Naive thymus-derived CD4-positive, alpha-beta T cell (primary cell): ENCODE data around the gene AKAP13. TPM values are rescaled to one million over a fixed set of nuclear protein-coding genes. Genes with fewer than 3 reads are reported as not detected.
"Not testable (repeated sequence)": the region's sequence is repeated elsewhere in the genome, so short reads cannot be mapped to it uniquely, and the experiment has no call there.

Experiments used
- ATAC-seq: fragments of 150-1000 bp; cut with Tn5 transposase; 2 replicates; pipeline ENCODE4 v1.10.0; 2021; ENCODE audit warnings: mild to moderate bottlenecking, moderate library complexity
- CTCF ChIA-PET: fragments of 350-600 bp; sonication (Branson Sonifier 250); formaldehyde crosslinking; loops from one replicate; lab custom pipeline; 2021; ENCODE audit warnings: antibody characterized with exemption; lab: Charles Lee
- POLR2A ChIA-PET: fragments of 350-600 bp; sonication (Branson Sonifier 250); formaldehyde crosslinking; loops from one replicate; lab custom pipeline; 2021; ENCODE audit warnings: antibody characterized with exemption, inconsistent platforms; lab: Charles Lee
- DNase-seq, 9 donors: peaks; one replicate each; pipeline versions ENCODE4 v3.0.0 to v3.0.0-alpha.2; 2020 to 2022; ENCODE audit warnings: mixed read lengths in 1 of 9
- H3K27ac ChIP-seq: one replicate; pipeline ENCODE4 v1.7.0; 2013; ENCODE audit warnings: mild to moderate bottlenecking, low read depth, low read length, moderate library complexity
- H3K27me3 ChIP-seq, 2 donors: one replicate each; pipeline ENCODE4 v1.7.0; 2013; ENCODE audit warnings: low read length in 2 of 2, mild to moderate bottlenecking in 2 of 2, moderate library complexity in 2 of 2; ENCODE audit not compliant: control insufficient read depth in 2 of 2, insufficient read depth in 2 of 2
- H3K36me3 ChIP-seq, 3 experiments: 1 replicate in 2 of 3; 2 replicates in 1 of 3; pipeline ENCODE4 v1.7.0; 2013; ENCODE audit warnings: low read length in 3 of 3, mild to moderate bottlenecking in 3 of 3, moderate library complexity in 1 of 3; ENCODE audit not compliant: insufficient read depth in 3 of 3, control insufficient read depth in 2 of 3
- H3K4me1 ChIP-seq, 2 donors: one replicate each; pipeline ENCODE4 v1.7.0; 2013; ENCODE audit warnings: low read length in 2 of 2, mild to moderate bottlenecking in 2 of 2, moderate library complexity in 1 of 2; ENCODE audit not compliant: control insufficient read depth in 2 of 2, insufficient read depth in 2 of 2
- H3K4me3 ChIP-seq: 2 replicates; pipeline ENCODE4 v1.7.0; 2013; ENCODE audit warnings: mild to moderate bottlenecking, low read length
- H3K9me3 ChIP-seq, 3 experiments: 1 replicate in 2 of 3; 2 replicates in 1 of 3; pipeline ENCODE4 v1.7.0; 2013; ENCODE audit warnings: low read length in 3 of 3; ENCODE audit not compliant: control insufficient read depth in 2 of 3
- H3K27ac Mint-ChIP-seq, 9 donors: one replicate each; pipeline ENCODE4 v1.8.0; 2020 to 2022; ENCODE audit warnings: mixed read lengths in 9 of 9, mild to moderate bottlenecking in 8 of 9, moderate library complexity in 5 of 9, inconsistent platforms in 2 of 9
- H3K27me3 Mint-ChIP-seq, 5 donors: one replicate each; pipeline ENCODE4 v1.8.0; 2021 to 2022; ENCODE audit warnings: mixed read lengths in 5 of 5, mild to moderate bottlenecking in 1 of 5
- H3K36me3 Mint-ChIP-seq, 5 donors: one replicate each; pipeline ENCODE4 v1.8.0; 2020 to 2022; ENCODE audit warnings: mixed read lengths in 5 of 5, mild to moderate bottlenecking in 3 of 5, inconsistent platforms in 1 of 5
- H3K4me1 Mint-ChIP-seq, 7 donors: one replicate each; pipeline ENCODE4 v1.8.0; 2020 to 2022; ENCODE audit warnings: mixed read lengths in 7 of 7, mild to moderate bottlenecking in 3 of 7, inconsistent platforms in 1 of 7
- H3K4me3 Mint-ChIP-seq, 10 donors: one replicate each; pipeline ENCODE4 v1.8.0; 2020 to 2022; ENCODE audit warnings: mild to moderate bottlenecking in 10 of 10, mixed read lengths in 10 of 10, moderate library complexity in 6 of 10, inconsistent platforms in 2 of 10
- H3K9me3 Mint-ChIP-seq, 11 donors: one replicate each; pipeline ENCODE4 v1.8.0; 2020 to 2022; ENCODE audit warnings: mixed read lengths in 11 of 11, mild to moderate bottlenecking in 4 of 11, inconsistent platforms in 1 of 11, moderate library complexity in 1 of 11
- intact Hi-C, 2 donors: fragments of 100-400 bp; cut with micrococcal nuclease; formaldehyde crosslinking; loops; one replicate each; pipeline ENCODE4 v1.15.1; 2023
- polyA plus RNA-seq, 2 donors: library from polyadenylated mRNA; unstranded; fragments of 300-500 nt; fragmentation: Illumina TruSeq; gene quantifications; one replicate each; pipeline ENCODE4 v1.2.3, GENCODE V29; 2021
- total RNA-seq, 6 experiments: library from RNA in 5 of 6; stranded (reverse) in 5 of 6; gene quantifications; 1 replicate in 5 of 6; 2 replicates in 1 of 6; pipeline ENCODE4 v1.2.3 and lab custom pipeline; 2021 to 2026

The AKAP13 gene
- total and polyA plus RNA-seq, 7 experiments from 2014 or later, result 108 to 400 (median 231) TPM

- Mint-ChIP-seq H3K4me1 (peaks cover 36 to 75% (median 53%) of the 10 kb centered on the region in 7 donors), H3K36me3 (peaks cover 0 to 15% (median 7%) of the 10 kb centered on the region in 5 donors)
- H3K4me3 Mint-ChIP-seq, H3K27ac ChIP-seq, H3K4me3 ChIP-seq, ATAC-seq, H3K9me3 Mint-ChIP-seq, H3K36me3 ChIP-seq, H3K27ac Mint-ChIP-seq, POLR2A ChIA-PET, H3K27me3 ChIP-seq, H3K9me3 ChIP-seq, H3K27me3 Mint-ChIP-seq, DNase-seq: not testable (repeated sequence)
- intact Hi-C loops, result loop anchor here (5.0 to 10.0 kb wide), 4 partner anchors 97 to 865 kb away; no protein-coding TSS in a partner anchor
- CTCF ChIA-PET, result interaction anchor here (0.7 to 2.6 kb wide), 5 partner anchors 10 to 95 kb away, joined by 3 to 8 read pairs (median 4); no protein-coding TSS in a partner anchor
- H3K4me1 ChIP-seq, result peaks cover 9 to 17% of the 10 kb centered on the region in 2 donors
These were observed 107.4 kb downstream of the AKAP13 start for GRCh38 chr15:85487796-85488195.

- ATAC-seq, result no peak
- H3K36me3 ChIP-seq, result peaks cover 0 to 4% (median 0%) of the 10 kb centered on the region in 3 experiments
- no peaks in the 10 kb centered on the region for H3K27me3 ChIP-seq
- H3K4me1 ChIP-seq, result peaks cover 9 to 17% of the 10 kb centered on the region in 2 donors
- H3K4me3 Mint-ChIP-seq, result peak overlapping the region in 1 of 10 donors; percentile 4
- H3K9me3 ChIP-seq, result no peaks in the 10 kb centered on the region
- H3K27ac ChIP-seq, result no peak overlapping the region
- H3K4me3 ChIP-seq, result no peak overlapping the region
- H3K27me3 Mint-ChIP-seq, result no peaks in the 10 kb centered on the region
- ChIA-PET POLR2A (no interaction called here), CTCF (interaction anchor here (0.6 to 2.6 kb wide), 5 partner anchors 9 to 206 kb away, joined by 3 to 8 read pairs (median 6); no protein-coding TSS in a partner anchor)
- H3K4me1 Mint-ChIP-seq, result peaks cover 39 to 77% (median 60%) of the 10 kb centered on the region in 7 donors
- H3K27ac Mint-ChIP-seq, result peak overlapping the region in 1 of 9 donors; percentile 17
- intact Hi-C loops, result loop anchor here (5.0 to 10.0 kb wide), 4 partner anchors 96 to 867 kb away; no protein-coding TSS in a partner anchor
- DNase-seq, result no peak
- peaks cover 0 to 15% (median 7%) of the 10 kb centered on the region in 5 donors for H3K36me3 Mint-ChIP-seq
- no peaks in the 10 kb centered on the region for H3K9me3 Mint-ChIP-seq
These were observed 108.6 kb downstream of the AKAP13 start for GRCh38 chr15:85488997-85489396.

GRCh38 chr15:85489773-85490493, 109.5 kb downstream of the AKAP13 start:
- intact Hi-C loops, result loop anchor here (5.0 to 10.0 kb wide), 4 partner anchors 95 to 868 kb away; no protein-coding TSS in a partner anchor
- CTCF ChIA-PET, result interaction anchor here (0.8 to 2.2 kb wide), 4 partner anchors 8 to 18 kb away, joined by 3 to 8 read pairs (median 5); no protein-coding TSS in a partner anchor
- H3K27ac ChIP-seq, result no peak overlapping the region
- Mint-ChIP-seq H3K4me1 (peaks cover 34 to 77% (median 62%) of the 10 kb centered on the region in 7 donors), H3K27ac (no peak overlapping the region), H3K4me3 (peak overlapping the region in 3 of 10 donors; percentile 4 to 15 (median 7)), H3K9me3 (no peaks in the 10 kb centered on the region), H3K27me3 (no peaks in the 10 kb centered on the region), H3K36me3 (peaks cover 0 to 15% (median 7%) of the 10 kb centered on the region in 5 donors)
- H3K4me3 ChIP-seq, result no peak overlapping the region
- POLR2A ChIA-PET, result interaction anchor here (0.7 kb wide), 1 partner anchor 43 kb away, joined by 3 read pairs; no protein-coding TSS in a partner anchor
- peaks cover 9 to 17% of the 10 kb centered on the region in 2 donors for H3K4me1 ChIP-seq
- ATAC-seq (no peak), DNase-seq (no peak)
- H3K9me3 ChIP-seq, result no peaks in the 10 kb centered on the region
- no peaks in the 10 kb centered on the region for H3K27me3 ChIP-seq
- peaks cover 0 to 4% (median 0%) of the 10 kb centered on the region in 3 experiments for H3K36me3 ChIP-seq

- Histone ChIP-seq H3K4me3 (no peak overlapping the region), H3K27ac (no peak overlapping the region), H3K27me3 (no peaks in the 10 kb centered on the region), H3K9me3 (no peaks in the 10 kb centered on the region), H3K36me3 (peaks cover 0 to 4% (median 0%) of the 10 kb centered on the region in 3 experiments), H3K4me1 (peaks cover 9 to 17% of the 10 kb centered on the region in 2 donors)
- ChIA-PET CTCF (interaction anchor here (0.5 to 1.5 kb wide), 5 partner anchors 15 to 832 kb away, joined by 3 to 4 read pairs (median 3); no protein-coding TSS in a partner anchor), POLR2A (interaction anchor here (0.7 kb wide), 1 partner anchor 44 kb away, joined by 3 read pairs; no protein-coding TSS in a partner anchor)
- H3K4me1 Mint-ChIP-seq, result peaks cover 32 to 77% (median 64%) of the 10 kb centered on the region in 7 donors
- no peak for ATAC-seq
- peak overlapping the region in 1 of 9 donors; percentile 7 for H3K27ac Mint-ChIP-seq
- peaks cover 0 to 18% (median 7%) of the 10 kb centered on the region in 5 donors for H3K36me3 Mint-ChIP-seq
- intact Hi-C loops, result no loop called here
- no peaks in the 10 kb centered on the region for H3K27me3 Mint-ChIP-seq
- H3K4me3 Mint-ChIP-seq, result no peak overlapping the region
- H3K9me3 Mint-ChIP-seq, result no peaks in the 10 kb centered on the region
- DNase-seq, result no peak
These were observed 110.5 kb downstream of the AKAP13 start for GRCh38 chr15:85490856-85491255.

DNA sequence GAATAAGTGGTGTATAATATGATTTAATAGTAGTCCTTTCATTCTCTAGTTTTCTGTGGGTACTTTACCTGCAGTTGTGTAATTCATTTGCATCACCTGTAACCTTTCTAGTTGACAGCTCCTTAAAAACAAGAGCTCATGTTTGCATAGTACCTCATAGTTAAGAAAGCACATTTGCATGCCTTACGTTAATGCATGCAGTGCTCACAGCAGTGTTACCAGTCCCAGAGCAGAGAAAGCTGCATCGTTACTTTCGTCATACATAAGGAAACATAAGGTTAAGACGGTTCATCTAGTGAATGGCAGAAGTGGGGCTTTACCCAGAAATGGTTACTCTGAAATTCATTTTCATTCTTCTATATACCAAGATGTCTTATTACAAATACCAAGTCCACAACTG, 111.3 kb downstream of the AKAP13 start:
- H3K27me3 Mint-ChIP-seq, result no peaks in the 10 kb centered on the region
- intact Hi-C loops, result no loop called here
- H3K9me3 Mint-ChIP-seq, result no peaks in the 10 kb centered on the region

DNA sequence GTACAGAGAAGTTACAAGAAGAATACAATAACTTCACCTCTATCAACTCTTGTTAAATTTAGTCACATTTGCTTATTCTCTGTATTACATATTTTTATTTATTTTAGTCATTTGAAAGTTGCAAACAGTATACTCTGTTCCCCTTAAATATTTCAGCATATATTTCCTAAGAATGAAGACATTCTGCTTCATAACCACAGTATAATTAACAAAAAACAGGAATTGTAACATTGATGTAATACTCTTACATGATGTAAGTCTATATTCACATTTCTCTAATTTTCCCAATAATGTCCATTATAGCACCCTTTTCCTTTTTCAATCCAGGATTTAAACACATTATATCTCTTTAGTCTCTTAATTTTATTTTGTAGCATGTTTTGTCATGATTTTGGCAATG, 112.0 kb downstream of the AKAP13 start:
- Mint-ChIP-seq H3K4me3 (no peak overlapping the region), H3K27ac (no peak overlapping the region), H3K9me3 (no peaks in the 10 kb centered on the region), H3K27me3 (no peaks in the 10 kb centered on the region), H3K36me3 (peaks cover 0 to 15% (median 7%) of the 10 kb centered on the region in 5 donors), H3K4me1 (peaks cover 32 to 88% (median 76%) of the 10 kb centered on the region in 7 donors)
- Histone ChIP-seq H3K9me3 (no peaks in the 10 kb centered on the region), H3K4me1 (peaks cover 9 to 17% of the 10 kb centered on the region in 2 donors), H3K36me3 (no peaks in the 10 kb centered on the region), H3K27ac (no peak overlapping the region), H3K4me3 (no peak overlapping the region), H3K27me3 (no peaks in the 10 kb centered on the region)
- ChIA-PET CTCF (no interaction called here), POLR2A (no interaction called here)
- intact Hi-C loops, result no loop called here
- DNase-seq (no peak), ATAC-seq (peak; percentile 26)

More for the DNA sequence above, 111.3 kb downstream of the AKAP13 start:
- POLR2A ChIA-PET, result interaction anchor here (0.7 kb wide), 1 partner anchor 9 kb away, joined by 3 read pairs; no protein-coding TSS in a partner anchor
- Histone ChIP-seq H3K36me3 (peaks cover 0 to 4% (median 0%) of the 10 kb centered on the region in 3 experiments), H3K9me3 (no peaks in the 10 kb centered on the region), H3K4me3 (no peak overlapping the region), H3K27me3 (no peaks in the 10 kb centered on the region), H3K4me1 (peaks cover 9 to 17% of the 10 kb centered on the region in 2 donors), H3K27ac (no peak overlapping the region)
- Mint-ChIP-seq H3K36me3 (peaks cover 0 to 18% (median 7%) of the 10 kb centered on the region in 5 donors), H3K4me3 (no peak overlapping the region), H3K4me1 (peaks cover 28 to 81% (median 69%) of the 10 kb centered on the region in 7 donors), H3K27ac (no peak overlapping the region)
- DNase-seq, result no peak
- ATAC-seq, result no peak
- CTCF ChIA-PET, result interaction anchor here (1.5 kb wide), 1 partner anchor 14 kb away, joined by 4 read pairs; no protein-coding TSS in a partner anchor
